GM15510 (cell line): ENCODE measurements around the gene ADSS2.

Source experiments
- POLR2A ChIP-seq: IDR thresholded peaks from 3 replicates; pipeline ENCODE4 v1.6.1; 2011; ENCODE audit warnings: borderline replicate concordance; ENCODE audit not compliant: insufficient read length; ENCODE audit errors: extremely low read depth

Gene ADSS2

GRCh38 chr1:244419024-244419423, 32.7 kb downstream of the ADSS2 start:
- no peak for TF ChIP-seq POLR2A

DNA sequence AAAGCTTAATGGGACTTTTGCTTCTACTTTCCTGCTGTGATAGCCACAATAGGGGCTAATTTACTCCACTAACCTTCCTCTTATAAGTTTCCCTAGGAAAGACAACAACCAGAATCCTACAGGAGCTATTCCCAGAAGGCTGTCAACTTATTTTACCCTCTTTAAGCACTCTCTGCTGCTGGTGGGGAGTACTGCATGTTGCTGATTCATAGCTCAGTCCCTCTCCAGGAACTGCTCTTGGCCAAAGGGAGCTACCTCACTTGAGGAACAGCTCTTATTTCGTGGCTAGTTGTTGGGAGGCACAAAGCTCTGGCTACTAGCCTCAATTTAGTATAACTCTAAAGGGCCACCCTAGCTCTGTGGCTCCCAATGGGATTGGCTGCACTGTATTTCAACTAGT, 37.2 kb downstream of the ADSS2 start:
- no peak for TF ChIP-seq POLR2A

DNA sequence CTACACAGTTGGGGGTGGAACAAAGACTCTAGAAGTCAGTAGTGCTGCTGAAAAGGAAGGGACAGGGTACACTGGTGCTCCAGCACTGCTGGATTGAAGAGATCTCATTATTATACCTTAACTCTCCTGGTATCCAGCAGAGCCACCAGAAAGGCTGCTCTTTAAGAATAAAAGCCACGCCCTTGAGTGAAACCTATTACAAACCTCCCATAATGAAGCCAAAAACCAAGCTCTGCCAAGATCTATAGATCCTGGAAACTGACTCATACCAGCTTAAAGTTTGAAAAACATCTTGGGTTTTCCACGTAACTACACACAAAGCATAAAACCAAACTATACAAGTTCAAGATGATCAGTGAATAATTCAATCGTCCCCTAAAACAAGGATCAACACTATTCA, 38.0 kb downstream of the ADSS2 start:
- no peak for TF ChIP-seq POLR2A

DNA sequence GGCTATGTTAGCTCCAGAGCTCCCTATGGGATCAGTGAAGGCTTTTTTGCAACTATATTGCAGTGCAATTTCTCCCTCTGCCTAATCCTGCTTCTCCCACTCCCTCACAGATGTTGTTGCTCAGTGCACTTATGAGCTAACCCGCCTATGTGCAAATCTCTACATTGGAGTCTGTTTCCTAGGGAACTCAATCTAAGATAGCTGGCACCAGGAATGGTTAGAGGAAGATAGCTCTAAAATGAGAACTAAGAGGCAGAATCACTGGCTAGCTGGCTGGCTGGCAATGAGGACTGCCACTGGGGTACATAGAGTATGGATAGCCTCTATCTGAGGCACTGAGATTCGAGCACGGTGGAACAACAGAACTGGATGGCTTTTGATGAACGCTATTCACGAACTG, 39.5 kb downstream of the ADSS2 start:
- no peak for TF ChIP-seq POLR2A

DNA sequence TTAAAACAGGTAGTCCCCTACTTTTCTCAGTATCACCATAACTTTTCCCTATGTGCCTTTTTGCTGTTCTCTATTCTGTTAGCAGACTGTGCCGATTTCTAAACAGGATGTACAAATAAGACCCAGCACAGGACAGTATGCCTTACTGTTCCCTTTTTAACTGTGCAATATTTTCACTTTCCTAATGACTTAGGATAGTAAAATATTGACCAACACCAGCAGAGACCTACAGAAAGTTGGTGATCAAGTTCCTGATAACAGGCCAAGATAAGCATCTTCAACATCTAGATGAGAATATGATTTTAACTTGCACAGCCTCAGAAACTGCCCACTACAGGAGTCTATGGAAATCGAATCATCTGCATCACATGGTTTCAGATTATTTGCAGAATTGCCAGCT, 42.0 kb downstream of the ADSS2 start:
- TF ChIP-seq POLR2A = no peak

- TF ChIP-seq POLR2A = no peak
Measured at GRCh38 chr1:244406337-244406736, 45.4 kb downstream of the ADSS2 start.

DNA sequence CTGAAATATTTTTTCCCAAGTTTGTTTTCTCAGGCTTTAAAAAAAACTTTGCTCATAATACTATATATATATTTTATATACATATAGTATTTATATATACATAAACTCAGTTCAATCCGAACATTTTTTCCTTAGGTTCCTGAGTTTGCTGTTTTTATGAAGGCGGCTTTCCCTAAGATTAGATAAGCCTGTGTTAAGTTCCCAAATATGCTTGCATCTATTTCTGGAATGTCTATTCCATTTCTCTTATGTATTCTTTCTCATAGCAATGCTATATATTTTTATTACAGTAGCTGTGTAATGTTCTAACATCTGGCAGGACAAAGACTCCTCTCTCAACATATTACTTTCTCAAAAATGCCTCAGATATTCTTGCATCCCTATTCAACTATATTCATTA, 45.9 kb downstream of the ADSS2 start:
- no peak for TF ChIP-seq POLR2A

- no peak for TF ChIP-seq POLR2A
Measured at GRCh38 chr1:244403431-244403830, 48.3 kb downstream of the ADSS2 start.

- no peak for TF ChIP-seq POLR2A
Measured at GRCh38 chr1:244400974-244401373, 50.7 kb downstream of the ADSS2 start.

GRCh38 chr1:244397131-244397530, 54.6 kb downstream of the ADSS2 start:
- TF ChIP-seq POLR2A = no peak

DNA sequence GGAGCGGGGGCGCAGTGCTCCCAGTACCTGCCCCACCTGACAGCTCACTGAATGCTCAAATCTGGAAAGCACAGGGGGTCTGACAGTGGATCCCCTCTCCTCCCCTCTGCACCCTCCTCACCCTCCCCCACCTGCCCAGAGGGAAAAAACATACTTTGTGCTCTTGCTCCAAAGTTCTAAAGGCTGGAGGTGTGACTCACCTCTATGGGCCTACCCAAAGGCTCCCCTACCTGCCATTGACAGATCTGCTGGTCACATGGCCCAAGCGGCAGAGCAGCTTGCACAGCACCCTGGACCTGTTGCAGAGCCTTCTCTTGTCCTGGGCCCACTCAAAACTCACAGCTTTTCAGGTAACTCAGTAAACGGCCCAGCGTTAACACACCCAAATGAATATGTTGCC, 55.7 kb downstream of the ADSS2 start:
- no peak for TF ChIP-seq POLR2A

GRCh38 chr1:244394826-244395765, 56.6 kb downstream of the ADSS2 start:
- no peak for TF ChIP-seq POLR2A

DNA sequence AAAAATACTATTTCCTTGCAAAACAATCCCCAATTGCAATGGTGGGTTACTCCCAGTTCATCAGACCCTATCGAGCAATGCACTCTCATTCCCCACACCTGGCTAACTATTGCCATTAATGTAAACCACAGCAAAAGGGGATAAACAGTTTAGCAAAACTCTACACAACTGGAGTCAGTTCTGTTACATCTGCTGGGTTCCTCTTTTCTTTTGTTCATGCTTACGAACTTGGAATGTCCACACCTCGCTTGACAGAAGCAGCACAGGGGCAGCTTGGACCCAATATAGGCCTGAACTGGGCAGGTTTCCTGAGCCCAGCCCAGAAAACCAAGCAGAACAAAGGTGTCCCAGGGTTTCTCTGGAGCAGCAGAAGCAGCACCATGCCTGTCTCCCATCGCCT, 57.4 kb downstream of the ADSS2 start:
- no peak for TF ChIP-seq POLR2A

- no peak for TF ChIP-seq POLR2A
Measured at GRCh38 chr1:244393604-244394176, 58.0 kb downstream of the ADSS2 start.

DNA sequence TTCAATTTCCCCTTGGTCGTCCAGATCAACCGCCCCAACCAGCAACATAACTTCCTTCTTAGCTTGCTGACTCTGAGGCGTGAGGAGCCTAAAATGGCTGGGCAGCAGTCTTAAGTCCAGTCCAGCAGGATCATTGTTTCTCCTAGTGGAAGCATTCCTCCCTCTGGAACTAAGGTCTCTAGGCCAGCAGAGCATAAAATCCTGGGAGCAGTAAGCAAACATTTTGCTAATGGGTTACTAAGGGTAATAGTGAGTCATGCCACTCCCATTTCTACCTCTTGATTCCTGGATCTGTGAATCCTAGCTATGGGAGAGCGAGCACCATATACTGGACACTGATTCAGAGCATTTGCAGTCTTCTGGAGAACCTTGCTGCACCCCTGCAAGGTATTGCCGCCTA, 59.9 kb downstream of the ADSS2 start:
- no peak for TF ChIP-seq POLR2A

DNA sequence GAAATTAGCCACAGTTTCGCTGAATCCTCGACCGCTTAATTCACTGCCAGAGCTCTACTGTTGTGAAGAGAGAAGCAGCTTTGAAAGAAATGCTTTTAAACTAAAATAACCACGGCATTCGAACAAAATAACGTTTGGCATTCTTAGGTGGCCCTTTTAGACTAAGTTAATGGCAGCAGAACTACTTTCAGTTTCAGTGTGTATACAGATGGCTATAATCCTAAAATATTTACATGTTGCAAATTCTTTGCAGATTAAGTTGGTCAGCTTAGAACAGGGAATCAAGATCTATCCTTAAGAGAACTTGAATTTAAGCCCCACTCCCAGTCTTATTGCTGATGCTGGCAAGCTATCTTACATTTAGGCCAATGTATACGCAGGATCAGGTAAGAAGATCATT, 62.7 kb downstream of the ADSS2 start:
- TF ChIP-seq POLR2A = no peak
